DOHH2 (cell line): ENCODE data around the gene TMEM256.

Experiments used
- H3F3A ChIP-seq: fragments of 200-600 bp; sonication (generic), shearing (Covaris generic); 2 replicates; pipeline ENCODE4 v1.6.0; 2016; ENCODE audit warnings: antibody characterized with exemption, mild to moderate bottlenecking; ENCODE audit not compliant: control insufficient read depth, insufficient read depth
- H3K27ac ChIP-seq: fragments of 200-600 bp; sonication (generic); 2 replicates; pipeline ENCODE4 v1.5.1; 2014; ENCODE audit warnings: low read depth, mild to moderate bottlenecking, low read length, moderate library complexity
- H3K27me3 ChIP-seq: fragments of 200-600 bp; sonication (generic); 2 replicates; pipeline ENCODE4 v1.6.1; 2014; ENCODE audit warnings: mild to moderate bottlenecking, low read length, mixed read lengths; ENCODE audit not compliant: control insufficient read depth
- H3K36me3 ChIP-seq: fragments of 200-600 bp; sonication (generic); 2 replicates; pipeline ENCODE4 v1.6.1; 2014; ENCODE audit warnings: mild to moderate bottlenecking, low read length, moderate library complexity, mixed read lengths; ENCODE audit not compliant: control insufficient read depth
- H3K4me1 ChIP-seq: fragments of 200-600 bp; sonication (generic); 2 replicates; pipeline ENCODE4 v1.6.1; 2014; ENCODE audit warnings: mild to moderate bottlenecking, low read length, mixed read lengths; ENCODE audit not compliant: control insufficient read depth
- H3K4me2 ChIP-seq: fragments of 200-600 bp; sonication (generic); 2 replicates; pipeline ENCODE4 v1.6.0; 2014; ENCODE audit warnings: mild to moderate bottlenecking, low read length, moderate library complexity
- H3K4me3 ChIP-seq: fragments of 200-600 bp; sonication (generic); 2 replicates; pipeline ENCODE4 v1.5.1; 2014; ENCODE audit warnings: mild to moderate bottlenecking, low read length, mixed read lengths
- H3K79me2 ChIP-seq: fragments of 200-600 bp; sonication (generic); 2 replicates; pipeline ENCODE4 v1.6.1; 2014; ENCODE audit warnings: mild to moderate bottlenecking, low read length, mixed read lengths; ENCODE audit not compliant: control insufficient read depth
- H3K9me2 ChIP-seq: fragments of 200-600 bp; sonication (generic); replicated peaks from 2 replicates; pipeline ENCODE4 v1.6.1; 2014; ENCODE audit warnings: mild to moderate bottlenecking, low read length, mixed read lengths; ENCODE audit not compliant: control insufficient read depth
- H3K9me3 ChIP-seq: fragments of 200-600 bp; sonication (generic); 2 replicates; pipeline ENCODE4 v1.6.1; 2014; ENCODE audit warnings: antibody characterized with exemption, low read length, mixed read lengths; ENCODE audit not compliant: control insufficient read depth, insufficient read depth
- H4K20me1 ChIP-seq: fragments of 200-600 bp; sonication (generic); 2 replicates; pipeline ENCODE4 v1.6.0; 2014; ENCODE audit warnings: low read depth, mild to moderate bottlenecking, antibody characterized with exemption, low read length, moderate library complexity; ENCODE audit not compliant: control insufficient read depth, insufficient read depth
- CTCF ChIP-seq: fragments of 200-600 bp; sonication (generic); IDR thresholded peaks from one replicate; pipeline ENCODE4 v1.5.1; 2014; ENCODE audit warnings: antibody characterized with exemption, mild to moderate bottlenecking, low read depth, low read length; ENCODE audit not compliant: poor library complexity, severe bottlenecking
- EZH2phosphoT487 ChIP-seq: fragments of 200-600 bp; sonication (generic); IDR thresholded peaks from 2 replicates; pipeline ENCODE4 v1.6.1; 2017; ENCODE audit warnings: borderline replicate concordance, mild to moderate bottlenecking, antibody characterized with exemption, low read length, moderate library complexity, mixed read lengths

The TMEM256 gene

GRCh38 chr17:7439462-7440112, 35.7 kb upstream of the TMEM256 start, which contains the start of gene FGF11:
TSS of gene FGF11 (plus strand) at chr17:7439512. CDS start at chr17:7439621, 109 bp downstream.
- Histone ChIP-seq H3K27ac (no peak within 1 kb of the TSS), H3K27me3 (peaks cover 48% of the 10 kb centered on the region), H3K9me2 (no peaks in the 10 kb centered on the region), H3K4me1 (peaks cover 52% of the 10 kb centered on the region), H4K20me1 (peaks cover 5% of the 10 kb centered on the region; the same call in 1 of the 2 replicates), H3K36me3 (no peaks in the 10 kb centered on the region), H3K4me3 (peak within 1 kb of the TSS; percentile 68), H3F3A (no peaks in the 10 kb centered on the region), H3K4me2 (peak within 1 kb of the TSS; percentile 94), H3K79me2 (peaks cover 10% of the 10 kb centered on the region), H3K9me3 (no peaks in the 10 kb centered on the region)
- no peak for TF ChIP-seq CTCF
- TF ChIP-seq EZH2phosphoT487 = peak; percentile 39; the same call in 1 of the 2 replicates

- Histone ChIP-seq H3K4me2 (peak overlapping the region; percentile 94), H3K36me3 (no peaks in the 10 kb centered on the region), H3K9me3 (no peaks in the 10 kb centered on the region), H3K9me2 (no peaks in the 10 kb centered on the region), H3K79me2 (peaks cover 10% of the 10 kb centered on the region), H3K4me1 (peaks cover 51% of the 10 kb centered on the region), H3K27ac (no peak overlapping the region), H3K27me3 (peaks cover 41% of the 10 kb centered on the region), H4K20me1 (0 out of 2 replicates have a peak, but pooled peaks cover 5% of the 10 kb centered on the region), H3K4me3 (peak overlapping the region; percentile 68), H3F3A (no peaks in the 10 kb centered on the region)
- no peak for TF ChIP-seq EZH2phosphoT487
- TF ChIP-seq CTCF = no peak
Measured at GRCh38 chr17:7438656-7439460, 35.0 kb upstream of the TMEM256 start.

- Histone ChIP-seq H3K4me3 (peak overlapping the region; percentile 68), H3K27ac (no peak overlapping the region), H3K4me1 (peaks cover 51% of the 10 kb centered on the region), H3K79me2 (peaks cover 10% of the 10 kb centered on the region), H3K9me3 (no peaks in the 10 kb centered on the region), H3K4me2 (peak overlapping the region; percentile 94), H3F3A (no peaks in the 10 kb centered on the region), H3K36me3 (no peaks in the 10 kb centered on the region), H4K20me1 (0 out of 2 replicates have a peak, but pooled peaks cover 5% of the 10 kb centered on the region), H3K9me2 (no peaks in the 10 kb centered on the region), H3K27me3 (peaks cover 36% of the 10 kb centered on the region)
- TF ChIP-seq CTCF (no peak), EZH2phosphoT487 (no peak)
Measured at GRCh38 chr17:7437950-7438614, 34.2 kb upstream of the TMEM256 start.
